A549 (cell line): ENCODE measurements around the gene NYNRIN. TPM values are rescaled to one million over a fixed set of nuclear protein-coding genes. Genes with fewer than 3 reads are reported as not detected.

ENCODE experiments used
- ATAC-seq, 2 experiments: fragments of 200-7000 bp in 1 of 2; fragments of >200 bp in 1 of 2; cut with Nextera tagmentation in 1 of 2; cut with Tn5 transposase in 1 of 2; 3 replicates each; pipeline versions ENCODE4 v1.8.0 to v1.9.1; 2018 to 2020; ENCODE audit warnings: mild to moderate bottlenecking in 1 of 2, moderate library complexity in 1 of 2
- CTCF ChIA-PET: fragments of 300-600 bp; sonication (Branson Sonifier 250); formaldehyde crosslinking; extraction: SDS; loops from one replicate; lab custom pipeline; 2021; ENCODE audit warnings: antibody characterized with exemption, inconsistent platforms; lab: Yijun Ruan, JAX
- POLR2A ChIA-PET: fragments of 350-600 bp; formaldehyde crosslinking; extraction: SDS; loops from one replicate; lab custom pipeline; 2021; ENCODE audit warnings: antibody characterized with exemption, inconsistent platforms; lab: Yijun Ruan, JAX
- DNase-seq, 2 experiments: peaks; one replicate each; pipeline versions ENCODE4 v3.0.0 to v3.0.0-alpha.2; 2011 to 2016; ENCODE audit warnings: low read depth in 1 of 2, low spot score in 1 of 2
- FAIRE-seq: peaks from 2 replicates; lab custom pipeline; 2011; peaks lifted over from hg19 to GRCh38; lab: Jason Lieb, UNC
- H3K27ac ChIP-seq, 2 experiments: fragments of >200 bp; sonication (Bioruptor Twin); formaldehyde crosslinking; 3 replicates each; pipeline ENCODE4 v1.5.1; 2016 to 2017
- H3K4me1 ChIP-seq: fragments of >200 bp; sonication (Bioruptor Twin); formaldehyde crosslinking; 3 replicates; pipeline ENCODE4 v1.6.1; 2016
- H3K4me2 ChIP-seq: fragments of >200 bp; sonication (Bioruptor Twin); formaldehyde crosslinking; 3 replicates; pipeline ENCODE4 v1.6.1; 2016
- H3K4me3 ChIP-seq: fragments of >200 bp; sonication (Bioruptor Twin); formaldehyde crosslinking; 3 replicates; pipeline ENCODE4 v1.5.1; 2016
- H3K9me3 ChIP-seq: fragments of >200 bp; sonication (Bioruptor Twin); formaldehyde crosslinking; 3 replicates; pipeline ENCODE4 v1.6.1; 2016
- CBX2 ChIP-seq: fragments of 200-600 bp; sonication (generic); IDR thresholded peaks from 2 replicates; pipeline ENCODE4 v1.6.1; 2016; ENCODE audit warnings: low read depth, mild to moderate bottlenecking, borderline replicate concordance
- CBX8 ChIP-seq: fragments of 200-600 bp; sonication (generic); IDR thresholded peaks from 2 replicates; pipeline ENCODE4 v1.6.1; 2016
- CEBPB ChIP-seq, 2 experiments: fragments of >200 bp in 1 of 2; sonication (Bioruptor Twin) in 1 of 2; formaldehyde crosslinking in 1 of 2; IDR thresholded peaks; 2 replicates each; pipeline ENCODE4 v1.6.1; 2012 to 2016
- CHD4 ChIP-seq: fragments of 200-600 bp; sonication (generic); IDR thresholded peaks from 2 replicates; pipeline ENCODE4 v1.6.1; 2016; ENCODE audit warnings: antibody characterized with exemption, mild to moderate bottlenecking, borderline replicate concordance
- EHMT2 ChIP-seq: fragments of 200-600 bp; sonication (generic); IDR thresholded peaks from 2 replicates; pipeline ENCODE4 v1.6.1; 2016; ENCODE audit warnings: antibody characterized with exemption, low read depth, mild to moderate bottlenecking, moderate library complexity
- HDAC2 ChIP-seq: fragments of 200-600 bp; sonication (generic); IDR thresholded peaks from 2 replicates; pipeline ENCODE4 v1.6.1; 2016
- HEYL ChIP-seq: fragments of 250-450 bp; sonication (Bioruptor Pico); IDR thresholded peaks from 2 replicates; pipeline ENCODE4 v1.8.0; 2021; ENCODE audit warnings: mild to moderate bottlenecking, moderate library complexity
- HOXA7 ChIP-seq: fragments of 250-450 bp; sonication (Bioruptor Pico); IDR thresholded peaks from 2 replicates; pipeline ENCODE4 v1.5.0; 2020; ENCODE audit warnings: mild to moderate bottlenecking, moderate library complexity
- JUNB ChIP-seq: fragments of >200 bp; sonication (Bioruptor Twin); formaldehyde crosslinking; IDR thresholded peaks from 2 replicates; pipeline ENCODE4 v1.6.1; 2016
- MYC ChIP-seq: IDR thresholded peaks from 2 replicates; pipeline ENCODE4 v1.6.1; 2012; ENCODE audit warnings: mild to moderate bottlenecking, inconsistent platforms, low read length, improper control_type of control experiment, borderline replicate concordance
- NPAS2 ChIP-seq: fragments of 250-450 bp; sonication (Bioruptor Pico); IDR thresholded peaks from 2 replicates; pipeline ENCODE4 v1.8.0; 2022; ENCODE audit warnings: mild to moderate bottlenecking, moderate library complexity, borderline replicate concordance
- PHF8 ChIP-seq: fragments of 200-600 bp; sonication (generic); IDR thresholded peaks from 2 replicates; pipeline ENCODE4 v1.6.1; 2016; ENCODE audit warnings: low read depth, mild to moderate bottlenecking, antibody characterized with exemption, moderate library complexity, borderline replicate concordance
- RAD21 ChIP-seq, 2 experiments: fragments of >200 bp in 1 of 2; sonication (Bioruptor Twin) in 1 of 2; formaldehyde crosslinking in 1 of 2; IDR thresholded peaks in 1 of 2; conservative IDR thresholded peaks in 1 of 2; 2 replicates in 1 of 2; 3 replicates in 1 of 2; pipeline ENCODE4 v1.6.1; 2012 to 2018; ENCODE audit warnings: inconsistent platforms in 1 of 2
- SREBF2 ChIP-seq: fragments of 450-650 bp; IDR thresholded peaks from 2 replicates; pipeline ENCODE4 v1.6.1; 2014; ENCODE audit warnings: mild to moderate bottlenecking, moderate library complexity
- ZNF302 ChIP-seq: fragments of 250-450 bp; sonication (Bioruptor Pico); IDR thresholded peaks from 2 replicates; pipeline ENCODE4 v1.9.0; 2021; ENCODE audit warnings: inconsistent platforms, mild to moderate bottlenecking, moderate library complexity
- WGBS: methylation state at CpG from one replicate; pipeline ENCODE4 v1.1.6; 2017; ENCODE audit errors: missing lambda C conversion rate; 5-methylcytosine and 5-hydroxymethylcytosine counted together
- polyA plus RNA-seq, 4 experiments: library from polyadenylated mRNA; depleted of rRNA in 3 of 4; stranded (reverse); fragments of >200 nt; fragmentation: RNase III in 1 of 4; extraction: RNeasy Plus Mini Kit Qiagen cat#74134 plus additional on column Dnase treatment in 1 of 4; gene quantifications; 2 replicates in 3 of 4; 3 replicates in 1 of 4; pipeline ENCODE4 v1.2.3, GENCODE V29; 2011 to 2017
- TF ChIP-seq, protein P1 (sequence below): fragments of 450-650 bp; IDR thresholded peaks from 2 replicates; pipeline ENCODE4 v1.6.1; 2014; ENCODE audit warnings: antibody characterized with exemption
- TF ChIP-seq, protein P2 (sequence below): fragments of 200-600 bp; sonication (generic); IDR thresholded peaks from 2 replicates; pipeline ENCODE4 v1.6.1; 2016; ENCODE audit warnings: antibody characterized with exemption, mild to moderate bottlenecking, moderate library complexity
- TF ChIP-seq, protein P3 (sequence below): fragments of >200 bp; sonication (Bioruptor Twin); formaldehyde crosslinking; IDR thresholded peaks from 3 replicates; pipeline ENCODE4 v1.6.1; 2016
- TF ChIP-seq, protein P4 (sequence below): fragments of 250-450 bp; sonication (Bioruptor Pico); IDR thresholded peaks from 2 replicates; pipeline ENCODE4 v1.5.0; 2020; ENCODE audit warnings: low read depth, mild to moderate bottlenecking, moderate library complexity

Gene NYNRIN
- polyA plus RNA-seq, 2 of the 4 experiments (the other 2 are of a cell fraction) = 0.19 to 0.44 TPM

GRCh38 chr14:24458736-24459135 lies 59.9 kb downstream of the NYNRIN start:
- no peak for TF ChIP-seq EHMT2
- no peak for TF ChIP-seq RAD21 (conservative IDR thresholded peaks at IDR 0.05 in 1 of 2, IDR thresholded peaks at IDR 0.05 in 1 of 2)
- TF ChIP-seq PHF8 = no peak
- TF ChIP-seq MYC = no peak
- no peak for TF ChIP-seq SREBF2
- no peak for TF ChIP-seq CEBPB (IDR thresholded peaks at IDR 0.05)
- TF ChIP-seq, protein P1, sequence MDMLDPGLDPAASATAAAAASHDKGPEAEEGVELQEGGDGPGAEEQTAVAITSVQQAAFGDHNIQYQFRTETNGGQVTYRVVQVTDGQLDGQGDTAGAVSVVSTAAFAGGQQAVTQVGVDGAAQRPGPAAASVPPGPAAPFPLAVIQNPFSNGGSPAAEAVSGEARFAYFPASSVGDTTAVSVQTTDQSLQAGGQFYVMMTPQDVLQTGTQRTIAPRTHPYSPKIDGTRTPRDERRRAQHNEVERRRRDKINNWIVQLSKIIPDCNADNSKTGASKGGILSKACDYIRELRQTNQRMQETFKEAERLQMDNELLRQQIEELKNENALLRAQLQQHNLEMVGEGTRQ = no peak
- no peak for TF ChIP-seq CBX8
- TF ChIP-seq, protein P2, sequence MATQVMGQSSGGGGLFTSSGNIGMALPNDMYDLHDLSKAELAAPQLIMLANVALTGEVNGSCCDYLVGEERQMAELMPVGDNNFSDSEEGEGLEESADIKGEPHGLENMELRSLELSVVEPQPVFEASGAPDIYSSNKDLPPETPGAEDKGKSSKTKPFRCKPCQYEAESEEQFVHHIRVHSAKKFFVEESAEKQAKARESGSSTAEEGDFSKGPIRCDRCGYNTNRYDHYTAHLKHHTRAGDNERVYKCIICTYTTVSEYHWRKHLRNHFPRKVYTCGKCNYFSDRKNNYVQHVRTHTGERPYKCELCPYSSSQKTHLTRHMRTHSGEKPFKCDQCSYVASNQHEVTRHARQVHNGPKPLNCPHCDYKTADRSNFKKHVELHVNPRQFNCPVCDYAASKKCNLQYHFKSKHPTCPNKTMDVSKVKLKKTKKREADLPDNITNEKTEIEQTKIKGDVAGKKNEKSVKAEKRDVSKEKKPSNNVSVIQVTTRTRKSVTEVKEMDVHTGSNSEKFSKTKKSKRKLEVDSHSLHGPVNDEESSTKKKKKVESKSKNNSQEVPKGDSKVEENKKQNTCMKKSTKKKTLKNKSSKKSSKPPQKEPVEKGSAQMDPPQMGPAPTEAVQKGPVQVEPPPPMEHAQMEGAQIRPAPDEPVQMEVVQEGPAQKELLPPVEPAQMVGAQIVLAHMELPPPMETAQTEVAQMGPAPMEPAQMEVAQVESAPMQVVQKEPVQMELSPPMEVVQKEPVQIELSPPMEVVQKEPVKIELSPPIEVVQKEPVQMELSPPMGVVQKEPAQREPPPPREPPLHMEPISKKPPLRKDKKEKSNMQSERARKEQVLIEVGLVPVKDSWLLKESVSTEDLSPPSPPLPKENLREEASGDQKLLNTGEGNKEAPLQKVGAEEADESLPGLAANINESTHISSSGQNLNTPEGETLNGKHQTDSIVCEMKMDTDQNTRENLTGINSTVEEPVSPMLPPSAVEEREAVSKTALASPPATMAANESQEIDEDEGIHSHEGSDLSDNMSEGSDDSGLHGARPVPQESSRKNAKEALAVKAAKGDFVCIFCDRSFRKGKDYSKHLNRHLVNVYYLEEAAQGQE = no peak
- no peak for ATAC-seq
- Histone ChIP-seq H3K4me2 (no peak overlapping the region), H3K4me3 (no peak overlapping the region), H3K27ac (no peak overlapping the region), H3K4me1 (no peaks in the 10 kb centered on the region), H3K9me3 (0 out of 3 replicates have a peak, but pooled peaks cover 4% of the 10 kb centered on the region)
- DNase-seq = no peak
- no CpG with 5 or more reads among the region's 1 CpG for WGBS
- POLR2A ChIA-PET = no interaction called here
- FAIRE-seq = no peak
- CTCF ChIA-PET = no interaction called here

- H3K4me2 ChIP-seq = no peak overlapping the region
- ChIA-PET POLR2A (no interaction called here), CTCF (no interaction called here)
- H3K9me3 ChIP-seq = 0 out of 3 replicates have a peak, but pooled peaks cover 3% of the 10 kb centered on the region
- no peak overlapping the region for H3K27ac ChIP-seq
- ATAC-seq (no peak), FAIRE-seq (no peak), DNase-seq (no peak)
- 89% methylated on average over 2 of the region's 3 CpGs for WGBS
- no peak overlapping the region for H3K4me3 ChIP-seq
- no peaks in the 10 kb centered on the region for H3K4me1 ChIP-seq
- no peak for TF ChIP-seq NPAS2 (CRISPR knock-in tag)
- TF ChIP-seq HOXA7 (CRISPR knock-in tag) = no peak
- no peak for TF ChIP-seq HDAC2
- TF ChIP-seq CHD4 = no peak
- TF ChIP-seq, protein P3, sequence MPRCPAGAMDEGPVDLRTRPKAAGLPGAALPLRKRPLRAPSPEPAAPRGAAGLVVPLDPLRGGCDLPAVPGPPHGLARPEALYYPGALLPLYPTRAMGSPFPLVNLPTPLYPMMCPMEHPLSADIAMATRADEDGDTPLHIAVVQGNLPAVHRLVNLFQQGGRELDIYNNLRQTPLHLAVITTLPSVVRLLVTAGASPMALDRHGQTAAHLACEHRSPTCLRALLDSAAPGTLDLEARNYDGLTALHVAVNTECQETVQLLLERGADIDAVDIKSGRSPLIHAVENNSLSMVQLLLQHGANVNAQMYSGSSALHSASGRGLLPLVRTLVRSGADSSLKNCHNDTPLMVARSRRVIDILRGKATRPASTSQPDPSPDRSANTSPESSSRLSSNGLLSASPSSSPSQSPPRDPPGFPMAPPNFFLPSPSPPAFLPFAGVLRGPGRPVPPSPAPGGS = no peak
- TF ChIP-seq, protein P4, sequence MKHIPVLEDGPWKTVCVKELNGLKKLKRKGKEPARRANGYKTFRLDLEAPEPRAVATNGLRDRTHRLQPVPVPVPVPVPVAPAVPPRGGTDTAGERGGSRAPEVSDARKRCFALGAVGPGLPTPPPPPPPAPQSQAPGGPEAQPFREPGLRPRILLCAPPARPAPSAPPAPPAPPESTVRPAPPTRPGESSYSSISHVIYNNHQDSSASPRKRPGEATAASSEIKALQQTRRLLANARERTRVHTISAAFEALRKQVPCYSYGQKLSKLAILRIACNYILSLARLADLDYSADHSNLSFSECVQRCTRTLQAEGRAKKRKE (CRISPR knock-in tag) = no peak
- TF ChIP-seq ZNF302 (CRISPR knock-in tag) = no peak
- TF ChIP-seq JUNB = no peak
- no peak for TF ChIP-seq HEYL (CRISPR knock-in tag)
- no peak for TF ChIP-seq CBX2
Observed at GRCh38 chr14:24459331-24459730, 60.5 kb downstream of the NYNRIN start.
